PC-3 (cell line): ENCODE measurements around the gene ZNF576.

Experiments
- CTCF ChIP-seq: fragments of 300-600 bp; sonication (generic); conservative IDR thresholded peaks from 2 replicates; pipeline ENCODE4 v1.5.1; 2017; ENCODE audit warnings: antibody characterized with exemption, low read depth, mild to moderate bottlenecking, low read length
- EZH2phosphoT487 ChIP-seq: fragments of 300-600 bp; sonication (generic); IDR thresholded peaks from 2 replicates; pipeline ENCODE4 v1.6.1; 2018; ENCODE audit warnings: mild to moderate bottlenecking, antibody characterized with exemption, low read length, borderline replicate concordance

GRCh38 chr19:43597876-43598275, 1.5 kb downstream of the ZNF576 start:
- TF ChIP-seq CTCF (no peak), EZH2phosphoT487 (no peak)
